PC-9 (cell line): Measurements from ENCODE around the gene KIF11. TPM values are rescaled to one million over a fixed set of nuclear protein-coding genes. Genes with fewer than 3 reads are reported as not detected.
A peak's percentile ranks its signal among the peaks of the same experiment; 100 is the strongest.

ENCODE experiments used
- BruUV-seq: library from RNA; stranded (reverse); fragments of 400-500 nt; replicated peaks from 2 replicates; lab custom pipeline; 2021; lab: Mats Ljungman, UMichigan
- CTCF ChIA-PET: fragments of 300-600 bp; sonication (Branson Sonifier 250); formaldehyde crosslinking; loops from one replicate; lab custom pipeline; 2022; ENCODE audit warnings: antibody characterized with exemption; lab: Charles Lee
- POLR2A ChIA-PET: fragments of 300-600 bp; sonication (Branson Sonifier 250); formaldehyde crosslinking; loops from one replicate; lab custom pipeline; 2022; ENCODE audit warnings: antibody characterized with exemption; ENCODE audit not compliant: unreplicated experiment; lab: Charles Lee
- DNase-seq, 2 experiments: peaks; one replicate each; pipeline versions ENCODE4 v3.0.0 to v3.0.0-alpha.2; 2015 to 2022; ENCODE audit warnings: mixed read lengths in 1 of 2
- H2AFZ ChIP-seq: fragments of 200-600 bp; sonication (generic); 2 replicates; pipeline ENCODE4 v1.8.1; 2017; ENCODE audit warnings: antibody characterized with exemption
- H3F3A ChIP-seq: fragments of 200-600 bp; sonication (generic); 2 replicates; pipeline ENCODE4 v1.8.1; 2017; ENCODE audit warnings: antibody characterized with exemption, mild to moderate bottlenecking, low read depth; ENCODE audit not compliant: insufficient read depth
- H3K27ac ChIP-seq: fragments of 200-600 bp; sonication (generic); 2 replicates; pipeline ENCODE4 v1.6.1; 2016; ENCODE audit warnings: mixed run types
- H3K27me3 ChIP-seq: fragments of 200-600 bp; sonication (generic); 2 replicates; pipeline ENCODE4 v1.6.1; 2016; ENCODE audit warnings: low read depth, mixed run types; ENCODE audit not compliant: insufficient read depth
- H3K36me3 ChIP-seq: fragments of 200-600 bp; sonication (generic); 2 replicates; pipeline ENCODE4 v1.6.1; 2016; ENCODE audit warnings: low read depth, mixed run types
- H3K4me1 ChIP-seq: fragments of 200-600 bp; sonication (generic); replicated peaks from 2 replicates; pipeline ENCODE4 v1.6.1; 2016; ENCODE audit warnings: mixed run types; ENCODE audit not compliant: insufficient read depth
- H3K4me2 ChIP-seq: fragments of 200-600 bp; sonication (generic); 2 replicates; pipeline ENCODE4 v1.6.1; 2017; ENCODE audit warnings: mixed run types
- H3K4me3 ChIP-seq: fragments of 200-600 bp; sonication (generic); 2 replicates; pipeline ENCODE4 v1.6.1; 2016; ENCODE audit warnings: mixed run types
- H3K79me2 ChIP-seq: fragments of 200-600 bp; sonication (generic); 2 replicates; pipeline ENCODE4 v1.6.1; 2017; ENCODE audit warnings: low read depth, mixed run types
- H3K9me2 ChIP-seq: fragments of 200-600 bp; sonication (generic); 2 replicates; pipeline ENCODE4 v1.8.1; 2017; ENCODE audit warnings: mild to moderate bottlenecking; ENCODE audit not compliant: insufficient read depth
- H3K9me3 ChIP-seq: fragments of 200-600 bp; sonication (generic); 2 replicates; pipeline ENCODE4 v1.8.1; 2016; ENCODE audit warnings: low read depth; ENCODE audit not compliant: insufficient read depth
- H4K20me1 ChIP-seq: fragments of 200-600 bp; sonication (generic); 2 replicates; pipeline ENCODE4 v1.8.1; 2017; ENCODE audit not compliant: insufficient read depth
- CTCF ChIP-seq: fragments of 200-600 bp; sonication (generic); conservative IDR thresholded peaks from 2 replicates; pipeline ENCODE4 v1.6.1; 2017; ENCODE audit warnings: mixed run types, antibody characterized with exemption, mild to moderate bottlenecking, moderate library complexity
- EZH2 ChIP-seq: fragments of 200-600 bp; sonication (generic); IDR thresholded peaks from 2 replicates; pipeline ENCODE4 v1.8.0; 2017; ENCODE audit warnings: antibody characterized with exemption, low read depth
- intact Hi-C: fragments of 100-400 bp; cut with micrococcal nuclease; formaldehyde crosslinking; loops from one replicate; pipeline ENCODE4 v1.10.0; 2022; ENCODE audit not compliant: unreplicated experiment
- total RNA-seq: library from RNA; stranded (reverse); gene quantifications from 2 replicates; pipeline ENCODE4 v1.2.3, GENCODE V29; 2021

KIF11 gene
- total RNA-seq, 1 experiment from 2014 or later: 35.7 TPM

DNA sequence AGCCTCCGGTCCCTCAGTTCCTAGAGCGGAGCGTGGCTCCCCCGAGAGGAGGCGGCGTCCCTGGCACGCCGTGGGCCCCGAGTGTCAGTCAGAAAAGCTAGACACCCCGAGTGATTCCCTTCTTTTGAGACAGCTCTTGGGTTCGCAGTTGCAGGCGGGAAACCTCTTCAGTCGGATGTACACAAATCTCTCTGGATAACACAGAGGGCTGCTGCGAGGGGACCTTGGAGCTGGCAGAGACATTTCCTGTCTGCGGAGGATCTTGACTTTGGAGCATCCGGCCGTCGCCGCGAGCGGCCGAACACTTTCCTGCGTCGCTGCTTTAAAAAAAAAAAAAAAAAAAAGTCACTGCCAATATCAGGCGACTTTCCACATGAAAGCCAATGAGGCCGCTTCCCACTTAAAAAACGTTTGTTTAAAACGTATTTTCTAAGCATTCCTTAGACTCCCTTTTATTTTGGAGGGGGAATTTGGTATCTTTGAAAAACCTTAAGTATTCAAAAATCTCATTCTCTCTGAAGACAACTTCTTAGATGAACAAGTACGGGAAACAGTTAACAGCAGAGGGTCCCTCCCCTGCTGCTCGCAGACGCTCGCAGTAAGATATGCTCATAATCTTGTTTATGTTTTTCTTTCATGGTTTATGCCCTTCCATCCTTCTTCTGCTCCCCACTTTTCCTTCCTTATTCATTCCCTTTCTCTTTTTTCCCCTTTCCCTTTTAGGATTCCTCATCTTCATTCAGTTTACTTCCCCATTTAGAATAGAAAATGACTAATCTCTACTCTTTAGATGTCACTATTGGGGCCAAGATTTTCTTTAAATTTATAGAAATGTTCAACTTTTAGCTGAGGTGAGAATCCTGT is 106.8 kb downstream of the KIF11 start:
- Histone ChIP-seq H3K4me1 (no peaks in the 10 kb centered on the region), H3K27ac (no peak overlapping the region), H4K20me1 (no peaks in the 10 kb centered on the region), H3K4me3 (peak overlapping the region; percentile 48; the same call in 1 of the 2 replicates), H2AFZ (peak overlapping the region; percentile 80), H3K9me2 (no peaks in the 10 kb centered on the region), H3K27me3 (no peaks in the 10 kb centered on the region), H3K9me3 (no peaks in the 10 kb centered on the region), H3F3A (no peaks in the 10 kb centered on the region), H3K36me3 (no peaks in the 10 kb centered on the region), H3K79me2 (no peaks in the 10 kb centered on the region), H3K4me2 (peak overlapping the region; percentile 74)
- intact Hi-C loops: no loop called here
- peak in 1 of 2 experiments; percentile 10 for DNase-seq
- POLR2A ChIA-PET: interaction anchor here (0.6 kb wide), 1 partner anchor 1663 kb away, joined by 12 read pairs; no protein-coding TSS in a partner anchor
- TF ChIP-seq EZH2 (no peak), CTCF (no peak)
- CTCF ChIA-PET: interaction anchor here (0.6 kb wide), 1 partner anchor 56 kb away, joined by 13 read pairs; no protein-coding TSS in a partner anchor
- no TSS peak for BruUV-seq

DNA sequence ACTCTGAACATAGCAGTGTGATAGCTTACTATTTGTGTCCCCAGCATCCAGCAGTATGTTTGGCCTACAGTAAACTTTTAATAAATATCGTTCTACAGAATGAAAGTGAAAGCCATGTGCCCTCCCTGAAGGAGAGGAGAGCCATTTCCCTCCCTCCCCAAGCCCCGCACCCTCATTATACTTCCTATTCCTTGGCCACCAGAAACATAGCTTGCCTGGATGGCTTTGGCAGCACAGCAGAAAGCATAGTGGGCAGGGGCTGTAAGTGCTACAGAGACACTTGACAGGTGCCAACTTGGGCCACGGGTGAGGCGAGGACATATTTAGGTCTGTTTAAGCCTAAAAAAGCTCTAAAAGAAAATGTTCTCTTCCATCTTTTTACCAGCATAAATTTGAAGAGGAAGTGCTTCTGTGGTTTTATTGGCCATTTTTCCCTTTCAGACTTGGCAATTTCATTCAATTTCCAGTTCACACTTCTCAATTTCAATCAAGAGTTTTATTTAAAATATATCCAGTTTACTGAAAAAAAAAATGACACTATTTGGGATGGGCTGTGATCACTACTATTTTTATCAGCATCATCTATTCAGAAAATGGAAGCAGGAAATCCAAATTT is 109.5 kb downstream of the KIF11 start:
- Histone ChIP-seq H3K4me1 (no peaks in the 10 kb centered on the region), H3K4me2 (no peak overlapping the region)
- CTCF ChIA-PET: no interaction called here

More for the DNA sequence above, 109.5 kb downstream of the KIF11 start:
- Histone ChIP-seq H3K27me3 (no peaks in the 10 kb centered on the region), H3K9me2 (no peaks in the 10 kb centered on the region), H3F3A (no peaks in the 10 kb centered on the region), H3K79me2 (no peaks in the 10 kb centered on the region), H3K4me3 (no peak overlapping the region), H3K36me3 (no peaks in the 10 kb centered on the region), H2AFZ (no peak overlapping the region), H3K27ac (no peak overlapping the region), H4K20me1 (no peaks in the 10 kb centered on the region), H3K9me3 (no peaks in the 10 kb centered on the region)
- no TSS peak for BruUV-seq
- intact Hi-C loops: no loop called here
- DNase-seq: no peak
- POLR2A ChIA-PET: no interaction called here
- TF ChIP-seq EZH2: no peak
- no peak for TF ChIP-seq CTCF

Other genes with a start within 250 kb of the KIF11 start
- 26.5 and 41.2 TPM in 2 replicates for gene IDE, start 19.0 kb upstream of the KIF11 start, total RNA-seq
- gene HHEX, start 96.8 kb downstream of the KIF11 start, total RNA-seq: 5.8 and 7.8 TPM in 2 replicates